GM12872 (cell line): ENCODE data around the gene SUCLG2.

Source experiments
- CTCF ChIP-seq: IDR thresholded peaks from 3 replicates; pipeline ENCODE4 v1.5.1; 2011; ENCODE audit warnings: low read depth, mild to moderate bottlenecking, low read length, moderate library complexity; ENCODE audit not compliant: insufficient read depth

SUCLG2 gene

DNA sequence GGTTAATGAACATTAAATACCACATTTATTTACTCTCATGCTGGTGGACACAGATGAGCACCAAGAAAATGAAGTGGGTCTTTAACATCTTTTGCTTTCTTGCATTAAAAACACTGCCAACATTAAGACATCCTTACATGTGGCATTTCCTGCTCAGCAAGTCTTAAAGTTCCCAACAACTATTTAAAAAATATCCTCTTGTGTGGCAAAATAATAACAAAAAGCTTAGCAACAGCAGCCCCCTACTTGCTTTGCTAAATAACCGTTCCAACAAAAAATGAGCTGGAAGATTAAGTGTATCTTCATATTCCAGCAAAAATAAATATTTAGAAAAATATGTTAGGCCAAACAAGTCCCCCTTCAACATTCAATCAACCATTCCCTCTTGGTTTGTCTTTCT, 93.1 kb downstream of the SUCLG2 start:
- no peak for TF ChIP-seq CTCF

DNA sequence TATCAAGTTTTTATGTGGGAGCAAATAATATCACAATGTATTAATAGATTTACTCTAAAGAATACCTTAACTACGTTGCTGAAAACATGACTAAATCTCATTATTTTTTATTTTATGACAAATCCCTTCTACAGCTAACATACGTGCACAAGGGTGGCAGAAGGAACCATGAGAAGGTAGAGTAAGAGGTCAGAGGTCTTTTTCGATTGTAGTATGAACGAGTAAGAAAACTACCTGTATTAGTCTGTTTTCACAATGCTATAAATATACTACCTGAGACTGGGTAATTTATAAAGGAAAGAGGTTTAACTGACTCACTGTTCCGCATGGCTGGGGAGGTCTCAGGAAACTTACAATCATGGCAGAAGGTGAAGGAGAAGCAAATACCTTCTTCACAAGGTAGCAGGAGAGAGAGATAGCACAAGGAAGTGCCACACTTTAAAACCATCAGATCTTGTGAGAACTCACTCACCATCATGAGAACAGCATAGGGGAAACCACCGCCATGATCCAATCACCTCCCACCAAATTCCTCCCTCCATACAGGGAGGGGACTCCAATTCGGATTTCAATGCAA, 95.3 kb downstream of the SUCLG2 start:
- no peak for TF ChIP-seq CTCF

GRCh38 chr3:67558426-67558825, 96.0 kb downstream of the SUCLG2 start:
- no peak for TF ChIP-seq CTCF

- no peak for TF ChIP-seq CTCF
These were observed 96.5 kb downstream of the SUCLG2 start for GRCh38 chr3:67557848-67558355.

GRCh38 chr3:67551361-67552016, 102.9 kb downstream of the SUCLG2 start:
- no peak for TF ChIP-seq CTCF

DNA sequence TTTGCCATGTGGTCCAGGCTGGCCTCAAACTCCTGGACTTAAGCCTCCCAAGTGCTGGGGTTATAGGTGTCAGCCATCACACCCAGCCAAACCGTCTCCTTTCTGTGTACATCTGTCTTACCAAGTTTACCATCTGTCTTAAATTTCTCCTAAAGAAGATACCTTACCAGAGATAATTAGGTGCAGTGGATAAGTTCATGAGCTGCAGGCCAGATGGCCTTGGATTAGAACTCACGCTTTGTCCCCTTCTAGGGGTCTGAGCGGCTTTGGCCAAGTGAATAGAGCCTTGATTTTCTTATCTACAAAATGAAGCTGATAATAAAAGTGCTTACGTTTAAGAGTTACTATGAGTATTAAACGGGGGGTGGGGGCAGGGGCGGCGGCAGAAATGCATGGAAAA, 103.9 kb downstream of the SUCLG2 start:
- no peak for TF ChIP-seq CTCF

GRCh38 chr3:67540198-67540894, 114.1 kb downstream of the SUCLG2 start:
- TF ChIP-seq CTCF: no peak
